Measurements from ENCODE around the gene AGPS. TPM values are rescaled to one million over a fixed set of nuclear protein-coding genes. Genes with fewer than 3 reads are reported as not detected.

Gene AGPS
- total and polyA plus RNA-seq, 2 donors (not counting 1 experiment from before 2014, with no cell fraction given): 2.2 to 25.5 TPM

DNA sequence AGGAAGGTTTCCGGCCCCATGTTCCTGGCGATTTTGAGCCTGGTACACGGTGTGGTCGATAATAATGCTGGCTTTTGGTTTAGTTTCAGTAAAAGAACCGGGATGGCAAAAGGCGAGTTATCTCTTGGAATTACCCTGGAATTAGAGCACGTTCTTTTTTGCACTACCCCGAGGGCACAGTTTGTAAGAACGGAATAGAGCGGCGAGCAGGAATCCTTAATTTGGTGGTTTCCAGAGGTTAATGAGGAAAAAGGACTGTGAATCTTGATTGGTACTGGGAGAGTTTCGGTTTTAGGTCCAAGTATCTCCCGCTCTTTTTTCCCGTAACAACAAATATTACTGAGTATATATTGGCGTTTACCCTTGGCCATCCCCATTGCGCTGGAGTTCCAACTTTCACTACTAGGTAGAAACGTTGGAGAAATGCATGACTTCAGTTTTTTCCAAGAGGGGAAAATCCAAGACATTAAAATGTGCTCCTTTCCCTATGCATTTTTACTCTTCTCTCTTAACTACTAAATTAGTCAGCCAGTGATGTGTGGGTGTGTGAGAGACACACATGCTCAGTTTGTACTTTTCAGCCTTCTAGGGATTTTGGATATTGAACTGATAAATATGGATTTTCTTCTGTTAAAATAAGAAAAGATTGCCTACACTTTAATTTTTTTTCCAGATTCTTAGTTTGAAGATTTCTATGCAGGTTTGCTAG lies 160.8 kb downstream of the AGPS start:
- intact Hi-C loops (cut with micrococcal nuclease): loop anchor here (1.0 to 5.0 kb wide), 8 partner anchors 65 to 1551 kb away; partner anchors contain the start of genes AGPS, HNRNPA3 and LNPK
- Histone ChIP-seq H4K20me1 (ENCODE audit: control insufficient read depth, insufficient read depth, low read length, poor library complexity, severe bottlenecking) (no peaks in the 10 kb centered on the region), H3K9me3 (ENCODE audit: control extremely low read depth in 1 of 3, control insufficient read depth in 2 of 3, insufficient read depth in 1 of 3, low read length in 2 of 3) (no peaks in the 10 kb centered on the region), H3K79me2 (ENCODE audit: control insufficient read depth, insufficient read depth, low read length) (no peaks in the 10 kb centered on the region), H3K4me3 (ENCODE audit: control extremely low read depth in 1 of 5, extremely low read depth in 1 of 5, insufficient read depth in 1 of 5, low read depth in 2 of 5, low read length in 4 of 5) (peak overlapping the region; percentile 63 to 98 (median 94)), H3K9ac (ENCODE audit: low read length) (peak overlapping the region; percentile 89), H3K4me2 (replicated peaks; ENCODE audit: low read depth, low read length, poor library complexity, severe bottlenecking) (peak overlapping the region; percentile 83), H3K4me1 (ENCODE audit: control insufficient read depth in 2 of 2, insufficient read depth in 2 of 2, low read length in 2 of 2) (peaks cover 9 to 13% of the 10 kb centered on the region in 2 donors), H3K27me3 (replicated peaks in 1 of 4; ENCODE audit: control extremely low read depth in 1 of 4, control insufficient read depth in 3 of 4, insufficient read depth in 4 of 4, low read length in 3 of 4) (no peaks in the 10 kb centered on the region), H3K27ac (ENCODE audit: low read length in 2 of 2) (peak overlapping the region; percentile 99 to 100), H2AFZ (ENCODE audit: insufficient read depth, low read depth, low read length, poor library complexity, severe bottlenecking) (peak overlapping the region; percentile 80), H3K36me3 (replicated peaks in 1 of 2; ENCODE audit: control extremely low read depth in 1 of 2, control insufficient read depth in 1 of 2, extremely low read depth in 1 of 2, insufficient read depth in 2 of 2, low read length in 1 of 2) (no peaks in the 10 kb centered on the region)
- Mint-ChIP-seq H3K27me3 (no peaks in the 10 kb centered on the region), H3K4me3 (peak overlapping the region; percentile 97), H3K4me1 (peaks cover 19% of the 10 kb centered on the region), H3K27ac (peak overlapping the region; percentile 100), H3K9me3 (ENCODE audit: insufficient read depth) (no peaks in the 10 kb centered on the region)
- TF ChIP-seq EZH2 (IDR thresholded peaks at IDR 0.05; ENCODE audit: borderline replicate concordance, insufficient read depth, low read depth, low read length, poor library complexity, severe bottlenecking): no peak
- TF ChIP-seq, protein P1, sequence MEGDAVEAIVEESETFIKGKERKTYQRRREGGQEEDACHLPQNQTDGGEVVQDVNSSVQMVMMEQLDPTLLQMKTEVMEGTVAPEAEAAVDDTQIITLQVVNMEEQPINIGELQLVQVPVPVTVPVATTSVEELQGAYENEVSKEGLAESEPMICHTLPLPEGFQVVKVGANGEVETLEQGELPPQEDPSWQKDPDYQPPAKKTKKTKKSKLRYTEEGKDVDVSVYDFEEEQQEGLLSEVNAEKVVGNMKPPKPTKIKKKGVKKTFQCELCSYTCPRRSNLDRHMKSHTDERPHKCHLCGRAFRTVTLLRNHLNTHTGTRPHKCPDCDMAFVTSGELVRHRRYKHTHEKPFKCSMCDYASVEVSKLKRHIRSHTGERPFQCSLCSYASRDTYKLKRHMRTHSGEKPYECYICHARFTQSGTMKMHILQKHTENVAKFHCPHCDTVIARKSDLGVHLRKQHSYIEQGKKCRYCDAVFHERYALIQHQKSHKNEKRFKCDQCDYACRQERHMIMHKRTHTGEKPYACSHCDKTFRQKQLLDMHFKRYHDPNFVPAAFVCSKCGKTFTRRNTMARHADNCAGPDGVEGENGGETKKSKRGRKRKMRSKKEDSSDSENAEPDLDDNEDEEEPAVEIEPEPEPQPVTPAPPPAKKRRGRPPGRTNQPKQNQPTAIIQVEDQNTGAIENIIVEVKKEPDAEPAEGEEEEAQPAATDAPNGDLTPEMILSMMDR (IDR thresholded peaks at IDR 0.05): no peak
- ChIA-PET POLR2A (no interaction called here), CTCF (no interaction called here)
- DNase-seq (no peak), ATAC-seq (ENCODE audit: low read depth) (no peak)
- 2% methylated on average over 11 of the region's 17 CpGs for WGBS (ENCODE audit: insufficient coverage)

DNA sequence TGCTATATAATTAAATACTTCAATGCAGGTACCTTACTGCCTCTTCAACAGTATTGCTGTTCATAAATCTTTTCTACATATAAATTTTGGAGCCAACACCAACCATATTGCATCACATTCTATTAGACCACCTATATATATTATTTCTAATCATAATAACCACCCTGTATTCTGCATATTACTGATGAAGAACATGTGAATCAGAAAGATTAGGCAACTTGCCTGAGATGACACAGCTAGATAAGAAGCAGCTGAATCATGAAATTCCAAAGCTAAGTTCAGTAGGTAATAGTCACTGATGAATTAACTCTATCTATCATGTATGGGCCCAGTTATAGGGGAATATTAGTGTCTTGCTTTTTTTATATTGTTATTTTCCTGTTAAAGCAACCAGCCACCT lies 161.8 kb downstream of the AGPS start:
- Mint-ChIP-seq H3K4me3 (no peak overlapping the region), H3K27ac (no peak overlapping the region), H3K9me3 (ENCODE audit: insufficient read depth) (no peaks in the 10 kb centered on the region), H3K27me3 (no peaks in the 10 kb centered on the region), H3K4me1 (peaks cover 19% of the 10 kb centered on the region)
- no peaks in the 10 kb centered on the region for H3K9me3 ChIP-seq (ENCODE audit: control extremely low read depth in 1 of 3, control insufficient read depth in 2 of 3, insufficient read depth in 1 of 3, low read length in 2 of 3)
- H3K36me3 ChIP-seq (replicated peaks in 1 of 2; ENCODE audit: control extremely low read depth in 1 of 2, control insufficient read depth in 1 of 2, extremely low read depth in 1 of 2, insufficient read depth in 2 of 2, low read length in 1 of 2): no peaks in the 10 kb centered on the region
- no peak overlapping the region for H3K4me2 ChIP-seq (replicated peaks; ENCODE audit: low read depth, low read length, poor library complexity, severe bottlenecking)
- TF ChIP-seq, protein P1 (IDR thresholded peaks at IDR 0.05): no peak
- no peak for TF ChIP-seq EZH2 (IDR thresholded peaks at IDR 0.05; ENCODE audit: borderline replicate concordance, insufficient read depth, low read depth, low read length, poor library complexity, severe bottlenecking)
- no peak overlapping the region for H3K27ac ChIP-seq (ENCODE audit: low read length in 2 of 2)
- no peaks in the 10 kb centered on the region for H4K20me1 ChIP-seq (ENCODE audit: control insufficient read depth, insufficient read depth, low read length, poor library complexity, severe bottlenecking)
- intact Hi-C loops (cut with micrococcal nuclease): loop anchor here (5.0 kb wide), 4 partner anchors 222 to 1552 kb away; partner anchors contain the start of genes HNRNPA3 and LNPK
- ATAC-seq (ENCODE audit: low read depth) (no peak), DNase-seq (no peak)
- H3K27me3 ChIP-seq (replicated peaks in 1 of 4; ENCODE audit: control extremely low read depth in 1 of 4, control insufficient read depth in 3 of 4, insufficient read depth in 4 of 4, low read length in 3 of 4): no peaks in the 10 kb centered on the region
- POLR2A ChIA-PET: no interaction called here
- no peaks in the 10 kb centered on the region for H3K79me2 ChIP-seq (ENCODE audit: control insufficient read depth, insufficient read depth, low read length)
- no peak overlapping the region for H3K9ac ChIP-seq (ENCODE audit: low read length)
- CTCF ChIA-PET: no interaction called here
- H2AFZ ChIP-seq (ENCODE audit: insufficient read depth, low read depth, low read length, poor library complexity, severe bottlenecking): no peak overlapping the region
- H3K4me1 ChIP-seq (ENCODE audit: control insufficient read depth in 2 of 2, insufficient read depth in 2 of 2, low read length in 2 of 2): peaks cover 9 to 13% of the 10 kb centered on the region in 2 donors
- no peak overlapping the region for H3K4me3 ChIP-seq (ENCODE audit: control extremely low read depth in 1 of 5, extremely low read depth in 1 of 5, insufficient read depth in 1 of 5, low read depth in 2 of 5, low read length in 4 of 5)

Measured in B cell (primary cell).